Activated naive CD8-positive, alpha-beta T cell treated with anti-CD3 and anti-CD28 coated beads, Interleukin-2, amount 50 U/mL, for 24 hours (primary cell): ENCODE data around the gene MT2A.
"Not testable (repeated sequence)": the region's sequence is repeated elsewhere in the genome, so short reads cannot be mapped to it uniquely, and the experiment has no call there.

Experiments used
- ATAC-seq: fragments of 150-1000 bp; cut with Tn5 transposase; one replicate; pipeline ENCODE4 v1.10.0; 2021
- DNase-seq: peaks from one replicate; pipeline ENCODE4 v3.0.0; 2021
- H3K27ac Mint-ChIP-seq: one replicate; pipeline ENCODE4 v1.8.0; 2021; ENCODE audit warnings: mild to moderate bottlenecking, mixed read lengths
- H3K27me3 Mint-ChIP-seq: one replicate; pipeline ENCODE4 v1.8.0; 2021; ENCODE audit warnings: mixed read lengths
- H3K36me3 Mint-ChIP-seq: one replicate; pipeline ENCODE4 v1.8.0; 2021; ENCODE audit warnings: low read depth, mixed read lengths
- H3K4me1 Mint-ChIP-seq: one replicate; pipeline ENCODE4 v1.8.0; 2021; ENCODE audit warnings: mixed read lengths
- H3K4me3 Mint-ChIP-seq: one replicate; pipeline ENCODE4 v1.8.0; 2021; ENCODE audit warnings: mild to moderate bottlenecking, moderate library complexity, mixed read lengths
- H3K9me3 Mint-ChIP-seq: one replicate; pipeline ENCODE4 v1.8.0; 2021; ENCODE audit warnings: mixed read lengths

MT2A gene

DNA sequence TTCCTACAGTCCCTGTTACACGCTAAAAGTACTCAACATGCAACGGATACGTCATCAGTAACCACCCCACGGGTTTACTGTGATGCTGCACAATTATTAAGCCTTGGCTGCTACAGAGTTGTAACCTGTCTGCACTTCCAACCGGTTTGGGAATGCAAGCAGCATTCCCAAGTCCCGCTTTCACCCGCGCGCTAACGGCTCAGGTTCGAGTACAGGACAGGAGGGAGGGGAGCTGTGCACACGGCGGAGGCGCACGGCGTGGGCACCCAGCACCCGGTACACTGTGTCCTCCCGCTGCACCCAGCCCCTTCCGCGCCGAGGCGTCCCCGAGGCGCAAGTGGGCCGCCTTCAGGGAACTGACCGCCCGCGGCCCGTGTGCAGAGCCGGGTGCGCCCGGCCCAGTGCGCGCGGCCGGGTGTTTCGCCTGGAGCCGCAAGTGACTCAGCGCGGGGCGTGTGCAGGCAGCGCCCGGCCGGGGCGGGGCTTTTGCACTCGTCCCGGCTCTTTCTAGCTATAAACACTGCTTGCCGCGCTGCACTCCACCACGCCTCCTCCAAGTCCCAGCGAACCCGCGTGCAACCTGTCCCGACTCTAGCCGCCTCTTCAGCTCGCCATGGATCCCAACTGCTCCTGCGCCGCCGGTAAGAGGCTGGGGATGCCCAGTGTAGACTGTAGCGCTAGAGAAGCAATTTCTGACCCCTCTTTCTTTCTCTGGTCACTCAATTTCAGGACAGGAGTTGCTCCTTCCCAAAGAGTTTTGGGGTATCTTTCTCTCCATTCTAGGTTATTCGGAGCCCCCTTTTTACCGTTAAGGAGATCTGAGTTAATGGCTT is at the start of gene MT2A:
TSS of gene MT2A (plus strand) at position 542 of the 833 bp plus-strand sequence. CDS start at position 614, 72 bp downstream.
- Mint-ChIP-seq H3K27me3 (peaks cover 2% of the 10 kb centered on the region), H3K4me3 (peak within 1 kb of the TSS; percentile 89), H3K27ac (peak within 1 kb of the TSS; percentile 99), H3K9me3 (no peaks in the 10 kb centered on the region), H3K4me1 (peaks cover 62% of the 10 kb centered on the region), H3K36me3 (peaks cover 2% of the 10 kb centered on the region)
- peak; percentile 71 for ATAC-seq
- DNase-seq = peak; percentile 91

GRCh38 chr16:56559109-56559508 is 49.3 kb upstream of the MT2A start:
- Mint-ChIP-seq H3K4me1 (no peaks in the 10 kb centered on the region), H3K36me3 (no peaks in the 10 kb centered on the region), H3K9me3 (no peaks in the 10 kb centered on the region), H3K27ac (no peak overlapping the region), H3K27me3 (peaks cover 16% of the 10 kb centered on the region), H3K4me3 (no peak overlapping the region)
- DNase-seq (no peak), ATAC-seq (no peak)

- no peaks in the 10 kb centered on the region for H3K9me3 Mint-ChIP-seq
- no peaks in the 10 kb centered on the region for H3K36me3 Mint-ChIP-seq
- peaks cover 12% of the 10 kb centered on the region for H3K27me3 Mint-ChIP-seq
- no peak for DNase-seq
- H3K4me3 Mint-ChIP-seq = no peak overlapping the region
- no peak for ATAC-seq
- no peak overlapping the region for H3K27ac Mint-ChIP-seq
- H3K4me1 Mint-ChIP-seq = no peaks in the 10 kb centered on the region
Measured at GRCh38 chr16:56560447-56560846, 47.9 kb upstream of the MT2A start.

DNA sequence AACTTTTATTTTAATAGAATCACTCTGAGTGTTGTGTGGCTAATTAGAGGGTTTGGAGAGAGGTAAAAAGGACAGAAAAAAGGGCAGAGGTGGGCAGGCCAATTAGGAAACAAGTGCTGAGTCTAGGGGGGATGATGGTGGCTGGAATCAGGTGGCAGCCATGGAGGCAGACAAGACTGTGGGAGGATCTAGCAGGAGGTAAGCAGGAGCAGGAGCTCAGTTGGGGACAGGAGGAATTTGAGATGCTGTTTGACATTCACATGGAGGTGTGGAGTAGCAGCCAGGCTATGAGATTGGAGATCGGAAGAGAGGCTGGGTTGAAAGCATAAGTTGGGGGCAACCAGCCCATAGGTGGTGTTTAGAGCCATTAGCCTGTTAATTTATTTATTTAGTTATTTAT is 47.3 kb upstream of the MT2A start:
- Mint-ChIP-seq H3K27ac (no peak overlapping the region), H3K4me1 (no peaks in the 10 kb centered on the region), H3K9me3 (no peaks in the 10 kb centered on the region)

DNA sequence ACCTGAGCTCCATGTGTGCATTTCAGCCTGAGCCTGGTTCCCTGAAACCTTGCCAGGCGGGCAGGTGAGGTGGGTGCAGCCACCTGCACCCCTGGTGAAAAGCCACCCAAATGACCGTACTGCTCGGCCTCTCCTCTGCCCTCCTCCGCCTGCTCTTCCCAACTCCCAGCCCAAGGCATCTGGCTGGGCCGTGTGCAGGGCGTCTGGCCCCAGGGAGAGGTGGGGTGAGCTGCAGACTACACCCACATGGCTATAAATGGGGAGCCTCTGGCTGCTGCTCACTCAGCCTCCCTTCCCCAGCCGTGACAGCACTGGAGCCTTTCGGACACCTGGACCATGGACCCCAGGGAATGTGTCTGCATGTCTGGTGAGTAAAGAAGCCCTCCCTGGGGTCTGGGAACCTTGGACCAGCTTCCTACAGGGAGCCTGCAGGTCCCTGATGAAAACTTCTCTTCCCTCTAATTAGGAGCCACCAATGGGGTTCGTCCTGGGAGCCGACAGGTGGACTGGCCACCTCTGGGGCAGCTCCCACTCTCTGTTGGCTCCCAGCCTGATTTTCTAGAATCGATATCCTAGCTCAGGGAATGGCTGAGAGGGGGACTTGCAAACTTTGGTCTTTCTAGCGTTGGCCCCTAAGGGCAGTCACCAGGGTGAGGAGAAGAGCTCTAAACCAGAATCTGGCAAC is 43.4 kb upstream of the MT2A start, which contains the start of gene MT4:
TSS of gene MT4 (plus strand) at position 281 of the 685 bp plus-strand sequence. CDS start at position 337, 56 bp downstream.
- DNase-seq (no peak), ATAC-seq (no peak)
- Mint-ChIP-seq H3K4me3 (no peak within 1 kb of the TSS), H3K27ac (no peak within 1 kb of the TSS), H3K36me3 (no peaks in the 10 kb centered on the region), H3K9me3 (no peaks in the 10 kb centered on the region), H3K4me1 (no peaks in the 10 kb centered on the region), H3K27me3 (peaks cover 16% of the 10 kb centered on the region)

More for the DNA sequence above, 47.3 kb upstream of the MT2A start:
- ATAC-seq = no peak
- H3K27me3 Mint-ChIP-seq = peaks cover 14% of the 10 kb centered on the region
- no peaks in the 10 kb centered on the region for H3K36me3 Mint-ChIP-seq
- H3K4me3 Mint-ChIP-seq = no peak overlapping the region
- DNase-seq = no peak

DNA sequence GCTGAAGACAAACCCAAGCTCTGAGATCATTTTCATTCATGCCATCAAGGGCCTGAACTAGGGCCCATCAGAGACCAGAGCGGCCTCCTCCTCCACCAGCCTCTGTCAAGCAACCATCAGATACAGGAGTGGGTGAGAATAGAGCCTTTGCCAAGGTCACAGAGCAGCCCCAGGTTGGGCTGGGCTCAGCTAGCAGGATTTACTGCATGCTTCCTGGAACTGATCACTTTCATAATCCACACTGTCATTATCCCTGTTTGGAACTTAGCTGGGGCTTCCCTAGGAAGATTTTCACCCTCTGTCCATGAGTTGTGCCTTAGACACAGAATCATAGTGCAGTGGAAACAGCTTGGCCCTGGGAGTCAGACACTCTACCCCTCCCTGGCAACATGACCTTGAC is 38.4 kb upstream of the MT2A start:
- Mint-ChIP-seq H3K27ac (no peak overlapping the region), H3K27me3 (peaks cover 10% of the 10 kb centered on the region), H3K4me1 (no peaks in the 10 kb centered on the region), H3K4me3 (no peak overlapping the region), H3K36me3 (no peaks in the 10 kb centered on the region), H3K9me3 (no peaks in the 10 kb centered on the region)
- ATAC-seq (no peak), DNase-seq (no peak)

DNA sequence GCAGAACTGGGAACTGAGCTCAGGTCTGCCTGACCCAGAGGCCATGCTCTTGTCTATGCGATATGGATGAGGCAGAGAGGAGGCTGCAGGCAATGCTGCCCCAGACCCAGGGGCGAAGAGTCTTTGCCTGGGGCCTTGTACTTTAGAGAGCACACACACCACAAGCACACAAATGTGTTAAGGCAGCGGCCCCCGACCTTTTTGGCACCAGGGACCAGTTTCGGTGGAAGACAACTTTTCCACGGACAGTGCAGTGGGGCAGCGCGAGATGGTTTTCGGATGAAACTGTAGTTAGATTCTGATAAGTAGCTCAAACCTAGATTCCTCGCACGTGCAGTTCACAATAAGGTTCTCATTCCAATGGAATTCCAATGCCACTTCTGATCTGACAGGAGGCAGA is 36.9 kb upstream of the MT2A start:
- Mint-ChIP-seq H3K27me3 (peaks cover 2% of the 10 kb centered on the region), H3K4me3 (no peak overlapping the region), H3K4me1 (no peaks in the 10 kb centered on the region), H3K9me3 (no peaks in the 10 kb centered on the region), H3K27ac (no peak overlapping the region), H3K36me3 (no peaks in the 10 kb centered on the region)
- DNase-seq = no peak
- no peak for ATAC-seq

DNA sequence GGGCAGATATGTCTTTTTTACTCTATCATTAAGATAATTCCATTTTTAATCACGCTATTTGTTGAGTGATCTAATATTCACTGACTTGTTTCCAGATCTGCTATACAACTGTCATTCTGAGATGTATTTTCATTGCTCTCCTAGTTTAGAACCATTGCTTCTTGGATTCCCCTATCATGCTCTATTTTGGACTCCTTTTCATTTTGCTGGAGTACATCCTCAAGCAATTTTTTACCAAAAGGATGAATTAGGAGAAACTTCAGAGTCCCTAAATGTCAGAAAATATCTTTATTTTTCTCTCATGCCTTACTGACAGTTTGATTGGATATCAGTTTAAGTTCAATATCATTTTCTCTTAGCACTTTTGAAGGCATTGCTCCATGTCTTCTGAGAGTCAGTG is 33.8 kb upstream of the MT2A start:
- Mint-ChIP-seq H3K27ac (no peak overlapping the region), H3K27me3 (no peaks in the 10 kb centered on the region), H3K36me3 (no peaks in the 10 kb centered on the region), H3K9me3 (no peaks in the 10 kb centered on the region), H3K4me1 (peaks cover 3% of the 10 kb centered on the region), H3K4me3 (no peak overlapping the region)
- no peak for ATAC-seq
- no peak for DNase-seq

DNA sequence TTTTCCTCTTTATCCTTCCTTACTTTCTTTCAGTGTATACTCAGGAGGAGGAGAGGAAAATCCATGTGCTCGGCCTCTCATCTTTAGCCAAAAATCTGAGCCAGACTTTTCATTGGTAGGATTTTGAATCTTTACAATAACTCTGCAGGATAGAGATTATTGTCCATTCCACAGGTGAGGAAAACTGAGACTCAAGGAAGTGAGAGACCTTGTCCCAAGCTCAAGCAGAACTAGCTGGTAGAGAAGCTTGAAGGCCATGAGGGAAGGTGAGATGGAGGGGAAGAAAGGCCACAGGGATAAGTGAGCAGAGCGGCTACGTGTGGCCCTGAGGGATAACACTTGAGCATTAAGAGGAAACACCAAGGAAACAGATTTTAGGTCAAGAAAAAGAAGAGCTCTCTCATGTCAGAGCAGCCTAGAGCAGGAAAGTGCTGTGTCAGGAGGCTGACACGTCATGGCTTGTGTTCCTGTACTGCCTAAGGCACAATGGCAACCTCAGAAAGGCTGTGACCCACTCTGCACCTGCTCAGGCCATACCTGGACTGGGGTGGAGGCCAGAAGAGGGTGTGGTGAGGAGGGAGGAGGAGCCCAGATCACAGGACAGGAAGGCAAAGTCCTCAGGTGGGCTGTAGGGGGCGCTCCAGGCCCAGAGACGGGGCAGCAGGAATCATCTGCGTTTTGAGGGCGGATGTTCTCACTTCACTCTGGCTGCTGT is 31.6 kb upstream of the MT2A start:
- Mint-ChIP-seq H3K4me1 (peaks cover 3% of the 10 kb centered on the region), H3K27me3 (no peaks in the 10 kb centered on the region), H3K4me3 (no peak overlapping the region), H3K27ac (no peak overlapping the region), H3K9me3 (no peaks in the 10 kb centered on the region), H3K36me3 (no peaks in the 10 kb centered on the region)
- ATAC-seq = peak; percentile 99
- peak; percentile 92 for DNase-seq

GRCh38 chr16:56577300-56577625 is 31.1 kb upstream of the MT2A start:
- no peak for ATAC-seq
- Mint-ChIP-seq H3K4me1 (peaks cover 3% of the 10 kb centered on the region), H3K27ac (no peak overlapping the region), H3K4me3 (no peak overlapping the region), H3K36me3 (no peaks in the 10 kb centered on the region), H3K9me3 (no peaks in the 10 kb centered on the region), H3K27me3 (no peaks in the 10 kb centered on the region)
- DNase-seq = no peak

DNA sequence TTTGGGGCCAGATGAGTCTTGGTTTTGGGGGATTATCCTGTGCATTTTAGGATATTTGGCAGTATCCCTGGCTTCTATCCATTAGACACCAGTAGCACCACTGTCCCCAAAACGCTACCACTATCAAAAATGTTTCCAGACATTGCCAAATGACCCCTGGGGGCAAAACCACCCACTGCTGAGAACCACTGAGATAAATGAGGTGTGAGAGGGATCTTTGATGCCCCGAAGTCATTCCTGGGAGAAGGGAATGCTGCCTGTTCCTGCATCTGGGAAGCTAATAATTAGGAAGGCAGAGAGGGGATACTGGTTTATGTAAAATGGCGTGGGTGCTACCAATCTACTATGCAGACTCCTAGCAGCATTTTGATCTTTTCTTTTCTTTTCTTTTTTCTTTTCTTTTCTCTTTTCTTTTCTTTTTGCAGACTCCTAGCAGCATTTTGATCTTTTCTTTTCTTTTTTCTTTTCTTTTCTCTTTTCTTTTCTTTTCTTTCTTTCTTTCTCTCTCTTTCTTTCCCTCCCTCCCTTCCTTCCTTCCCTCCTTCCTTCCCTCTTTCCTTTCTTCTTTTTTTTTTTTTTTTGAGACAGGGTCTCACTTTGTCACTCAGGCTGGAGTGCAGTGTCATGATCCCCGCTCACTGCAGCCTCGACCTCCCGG is 27.9 kb upstream of the MT2A start:
- no peak for ATAC-seq
- H3K36me3 Mint-ChIP-seq = no peaks in the 10 kb centered on the region
- no peaks in the 10 kb centered on the region for H3K9me3 Mint-ChIP-seq
- peaks cover 3% of the 10 kb centered on the region for H3K4me1 Mint-ChIP-seq
- no peak overlapping the region for H3K27ac Mint-ChIP-seq
- no peak overlapping the region for H3K4me3 Mint-ChIP-seq
- no peak for DNase-seq
- H3K27me3 Mint-ChIP-seq = no peaks in the 10 kb centered on the region

DNA sequence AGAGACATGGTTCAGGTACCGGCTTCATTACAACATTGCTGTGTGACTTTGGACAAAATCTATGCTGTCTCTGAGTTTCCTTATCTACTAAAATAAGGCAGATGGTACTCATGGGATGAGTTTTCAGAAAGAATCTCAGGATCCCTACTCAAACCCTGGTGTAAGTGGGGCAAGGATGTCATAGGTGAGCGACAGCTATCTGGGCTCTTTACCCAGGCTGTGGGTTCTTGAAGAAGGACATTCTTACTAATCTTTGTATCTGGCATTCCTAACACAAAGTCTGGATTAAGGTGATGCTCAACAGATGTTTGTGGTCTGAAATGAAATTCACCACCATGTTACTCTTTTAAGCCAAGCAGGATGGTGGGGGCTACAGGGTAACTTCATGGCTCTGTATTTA is 25.5 kb upstream of the MT2A start:
- not testable (repeated sequence) for DNase-seq, H3K27me3 Mint-ChIP-seq, H3K4me3 Mint-ChIP-seq, H3K4me1 Mint-ChIP-seq, H3K27ac Mint-ChIP-seq, H3K9me3 Mint-ChIP-seq, H3K36me3 Mint-ChIP-seq, ATAC-seq

DNA sequence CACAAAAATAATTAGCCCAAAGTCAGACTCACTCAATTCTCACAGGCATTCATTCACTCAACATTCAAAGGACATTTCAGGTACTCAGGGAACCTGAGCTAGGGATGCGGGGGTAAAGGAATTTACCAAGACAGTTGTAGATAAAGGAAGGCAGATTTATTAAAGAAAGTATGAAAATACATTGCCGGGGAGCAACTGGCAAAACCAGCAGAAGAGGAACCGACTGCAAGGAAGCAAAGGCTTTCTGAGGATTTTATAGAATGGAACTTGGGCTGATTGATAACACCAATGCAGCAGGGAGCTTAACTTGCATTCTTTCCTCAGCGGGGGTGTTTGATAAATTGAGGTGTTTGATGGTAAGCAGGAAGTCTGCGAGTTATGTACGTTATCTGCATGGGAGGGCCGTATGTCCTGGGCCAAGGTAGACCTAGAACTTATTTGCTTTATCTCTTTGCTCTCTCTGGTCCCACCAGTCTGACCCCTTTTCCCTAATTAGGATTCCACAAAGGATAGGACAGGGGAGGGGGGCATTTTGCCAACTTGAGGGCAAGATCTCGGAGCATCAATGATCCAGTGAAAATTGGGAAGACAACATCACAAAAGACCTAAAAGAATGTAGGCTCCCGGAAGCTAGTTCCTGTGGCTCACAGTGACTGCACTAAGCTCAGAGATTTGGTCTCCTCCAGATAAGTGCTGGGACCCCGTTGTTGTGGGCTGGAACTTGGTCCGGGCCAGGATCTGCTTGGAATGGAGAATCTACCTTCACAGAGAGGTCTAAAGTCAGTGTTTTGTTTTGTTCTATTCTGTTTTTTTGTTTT is 24.8 kb upstream of the MT2A start:
- peaks cover 7% of the 10 kb centered on the region for H3K27me3 Mint-ChIP-seq
- ATAC-seq (no peak), DNase-seq (no peak)
- no peak overlapping the region for H3K27ac Mint-ChIP-seq
- no peaks in the 10 kb centered on the region for H3K36me3 Mint-ChIP-seq
- H3K4me3 Mint-ChIP-seq = no peak overlapping the region
- H3K4me1 Mint-ChIP-seq = no peaks in the 10 kb centered on the region
- H3K9me3 Mint-ChIP-seq = no peaks in the 10 kb centered on the region

DNA sequence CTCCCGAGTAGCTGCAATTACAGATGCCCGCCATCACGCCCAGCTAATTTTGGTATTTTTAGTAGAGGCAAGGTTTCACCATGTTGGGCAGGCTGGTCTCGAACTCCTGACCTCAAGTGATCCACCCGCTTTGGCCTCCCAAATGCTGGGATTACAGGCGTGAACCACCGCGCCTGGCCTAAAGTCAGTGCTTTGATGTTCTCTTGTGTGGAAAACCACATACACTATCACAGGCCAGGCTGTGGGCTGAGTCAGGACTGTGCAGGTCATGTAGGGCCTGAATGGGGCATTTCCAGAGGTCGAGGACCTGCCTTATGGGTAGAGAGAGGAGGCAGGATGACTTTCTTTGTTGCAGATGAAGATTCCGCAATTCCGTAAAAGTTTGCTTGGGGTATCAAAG is 24.1 kb upstream of the MT2A start:
- peaks cover 3% of the 10 kb centered on the region for H3K4me1 Mint-ChIP-seq
- H3K27ac Mint-ChIP-seq = no peak overlapping the region
- ATAC-seq = no peak
- DNase-seq = no peak
- H3K27me3 Mint-ChIP-seq = peaks cover 11% of the 10 kb centered on the region
- no peak overlapping the region for H3K4me3 Mint-ChIP-seq
- no peaks in the 10 kb centered on the region for H3K9me3 Mint-ChIP-seq
- H3K36me3 Mint-ChIP-seq = no peaks in the 10 kb centered on the region
